AG04449 (cell line): ENCODE measurements around the gene CBFB.
A peak's percentile ranks its signal among the peaks of the same experiment; 100 is the strongest.
"Not testable (repeated sequence)": the region's sequence is repeated elsewhere in the genome, so short reads cannot be mapped to it uniquely, and the experiment has no call there.

Experiments
- CTCF ChIA-PET: fragments of 350-600 bp; formaldehyde crosslinking; extraction: SDS; loops from one replicate; lab custom pipeline; 2021; ENCODE audit warnings: antibody characterized with exemption; lab: Yijun Ruan, JAX
- POLR2A ChIA-PET: fragments of 400-600, 350-600 bp; formaldehyde crosslinking; extraction: SDS; loops from one replicate; lab custom pipeline; 2020; ENCODE audit warnings: antibody characterized with exemption, inconsistent platforms; lab: Yijun Ruan, JAX
- DNase-seq: peaks from one replicate; pipeline ENCODE4 v3.0.0-alpha.2; 2010; ENCODE audit warnings: low read depth, low spot score
- H3K4me3 ChIP-seq: 2 replicates; pipeline ENCODE4 v1.5.1; 2011; ENCODE audit warnings: low read depth, mild to moderate bottlenecking, control low read depth, low read length
- TF ChIP-seq, protein P1 (sequence below): IDR thresholded peaks from one replicate; pipeline ENCODE4 v1.5.1; 2011; ENCODE audit warnings: mild to moderate bottlenecking, moderate library complexity, low read length, control low read depth, inconsistent platforms; ENCODE audit not compliant: insufficient read depth; ENCODE audit errors: missing control alignments

CBFB gene

DNA sequence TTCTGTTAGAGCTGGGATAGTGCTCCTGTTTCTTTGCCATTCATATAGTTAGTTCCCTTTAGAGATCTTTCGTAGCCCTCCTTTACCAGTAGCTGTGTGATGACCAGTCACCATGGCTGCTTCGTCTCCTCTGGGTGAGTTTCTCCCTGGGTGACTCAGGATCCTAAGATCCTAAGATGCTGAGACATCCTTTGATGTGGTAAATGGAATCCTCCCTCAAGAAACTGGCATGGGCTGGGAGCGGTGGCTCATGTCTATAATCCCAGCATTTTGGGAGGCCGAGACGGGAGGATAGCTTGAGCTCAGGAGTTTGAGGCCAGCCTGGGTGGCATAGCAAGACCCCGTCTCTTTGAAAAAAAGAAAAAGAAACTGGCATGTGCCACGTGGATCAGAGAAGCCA, 86.7 kb downstream of the CBFB start:
- TF ChIP-seq, protein P1, sequence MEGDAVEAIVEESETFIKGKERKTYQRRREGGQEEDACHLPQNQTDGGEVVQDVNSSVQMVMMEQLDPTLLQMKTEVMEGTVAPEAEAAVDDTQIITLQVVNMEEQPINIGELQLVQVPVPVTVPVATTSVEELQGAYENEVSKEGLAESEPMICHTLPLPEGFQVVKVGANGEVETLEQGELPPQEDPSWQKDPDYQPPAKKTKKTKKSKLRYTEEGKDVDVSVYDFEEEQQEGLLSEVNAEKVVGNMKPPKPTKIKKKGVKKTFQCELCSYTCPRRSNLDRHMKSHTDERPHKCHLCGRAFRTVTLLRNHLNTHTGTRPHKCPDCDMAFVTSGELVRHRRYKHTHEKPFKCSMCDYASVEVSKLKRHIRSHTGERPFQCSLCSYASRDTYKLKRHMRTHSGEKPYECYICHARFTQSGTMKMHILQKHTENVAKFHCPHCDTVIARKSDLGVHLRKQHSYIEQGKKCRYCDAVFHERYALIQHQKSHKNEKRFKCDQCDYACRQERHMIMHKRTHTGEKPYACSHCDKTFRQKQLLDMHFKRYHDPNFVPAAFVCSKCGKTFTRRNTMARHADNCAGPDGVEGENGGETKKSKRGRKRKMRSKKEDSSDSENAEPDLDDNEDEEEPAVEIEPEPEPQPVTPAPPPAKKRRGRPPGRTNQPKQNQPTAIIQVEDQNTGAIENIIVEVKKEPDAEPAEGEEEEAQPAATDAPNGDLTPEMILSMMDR = no peak
- POLR2A ChIA-PET = interaction anchor here (0.8 kb wide), 1 partner anchor 26 kb away, joined by 3 read pairs; no protein-coding TSS in a partner anchor
- no peak overlapping the region for H3K4me3 ChIP-seq
- peak; percentile 74 for DNase-seq
- CTCF ChIA-PET = interaction anchor here (0.6 to 1.6 kb wide), 8 partner anchors 14 to 155 kb away, joined by 3 to 10 read pairs (median 4); partner anchors contain the start of gene CES3

DNA sequence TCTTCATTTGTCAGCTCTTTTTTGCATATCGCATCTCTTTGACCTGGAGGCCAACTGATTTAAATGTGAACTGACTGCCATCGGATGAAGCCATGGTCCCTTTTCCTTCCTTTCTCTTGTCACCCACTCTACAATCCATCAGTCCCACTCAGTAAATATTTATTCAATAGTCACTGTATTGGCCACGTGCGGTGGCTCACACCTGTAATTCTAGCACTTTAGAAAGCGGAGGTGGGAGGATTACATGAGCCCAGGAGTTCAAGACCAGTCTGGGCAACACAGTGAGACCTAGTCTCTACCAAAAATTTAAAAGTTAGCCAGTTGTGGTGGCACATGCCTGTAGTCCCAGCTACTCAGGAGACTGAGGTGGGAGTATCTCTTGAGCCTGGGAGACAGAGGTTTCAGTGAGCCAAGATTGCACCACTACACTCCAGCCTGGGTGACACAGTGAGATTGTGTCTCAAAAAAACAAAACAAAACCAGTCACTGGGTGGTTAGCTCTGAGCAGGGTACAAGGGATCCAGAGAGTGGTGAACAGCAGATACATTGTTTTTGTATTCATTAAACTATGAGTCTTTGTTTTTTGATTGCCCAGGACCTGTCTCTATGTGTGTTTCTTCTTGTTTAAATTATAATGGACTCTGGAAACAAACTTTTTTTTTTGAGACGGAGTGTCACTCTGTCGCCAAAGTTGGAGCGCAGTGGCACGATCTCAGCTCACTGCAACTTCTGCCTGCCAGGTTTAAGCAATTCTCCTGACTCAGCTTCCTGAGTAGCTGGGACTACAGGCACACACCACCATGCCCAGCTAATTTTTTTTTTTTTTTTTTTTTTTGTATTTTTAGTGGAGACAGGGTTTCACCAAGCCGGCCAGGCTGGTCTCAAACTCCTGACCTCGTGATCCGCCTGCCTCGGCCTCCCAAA, 87.7 kb downstream of the CBFB start:
- TF ChIP-seq, protein P1 = no peak
- no peak overlapping the region for H3K4me3 ChIP-seq
- POLR2A ChIA-PET = no interaction called here
- CTCF ChIA-PET = interaction anchor here (0.9 to 1.7 kb wide), 7 partner anchors 13 to 156 kb away, joined by 3 to 10 read pairs (median 4); partner anchors contain the start of gene CES3
- DNase-seq = no peak

DNA sequence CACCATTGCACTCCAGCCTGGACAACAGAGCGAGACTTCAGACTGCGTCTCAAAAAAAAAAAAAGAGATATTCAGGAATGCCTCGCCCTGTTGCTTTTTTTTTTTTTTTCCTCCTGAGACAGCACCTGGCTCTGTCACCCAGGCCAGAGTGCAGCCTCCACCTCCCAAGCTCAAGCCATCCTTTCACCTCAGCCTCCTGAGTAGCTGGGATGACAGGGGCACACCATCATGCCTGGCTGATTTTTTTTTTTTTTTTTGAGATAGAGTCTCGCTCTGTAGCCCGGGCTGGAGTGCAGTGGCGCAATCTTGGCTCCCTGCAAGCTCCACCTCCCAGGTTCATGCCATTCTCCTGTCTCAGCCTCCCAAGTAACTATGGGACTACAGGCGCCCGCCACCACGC, 88.8 kb downstream of the CBFB start:
- CTCF ChIA-PET = interaction anchor here (1.4 to 1.7 kb wide), 2 partner anchors 14 to 37 kb away, joined by 3 to 5 read pairs; no protein-coding TSS in a partner anchor
- TF ChIP-seq, protein P1 = no peak
- no peak overlapping the region for H3K4me3 ChIP-seq
- POLR2A ChIA-PET = interaction anchor here (0.7 to 1.1 kb wide), 2 partner anchors 12 to 109 kb away, joined by 3 read pairs; partner anchors contain the start of gene TMEM208
- no peak for DNase-seq

DNA sequence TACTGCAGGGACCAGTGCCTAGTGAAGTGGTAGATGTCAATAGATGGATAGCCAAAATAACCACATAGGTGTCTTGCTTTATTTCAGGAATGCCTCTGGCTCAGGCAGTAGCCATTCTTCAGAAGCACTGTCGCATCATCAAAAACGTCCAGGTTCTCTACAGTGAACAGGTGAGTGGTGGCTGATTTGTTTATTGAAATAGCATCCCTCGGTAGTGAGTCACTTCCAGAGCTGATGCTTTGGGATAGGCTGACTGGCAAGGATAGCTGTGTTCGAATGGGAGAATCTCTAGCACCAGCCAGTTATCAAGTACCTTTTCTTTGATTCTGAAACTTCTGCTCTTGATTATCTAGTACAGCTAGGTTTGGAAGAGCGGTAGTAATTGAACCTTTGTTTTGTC, 91.1 kb downstream of the CBFB start:
- no peak overlapping the region for H3K4me3 ChIP-seq
- no peak for DNase-seq
- TF ChIP-seq, protein P1 = no peak
- POLR2A ChIA-PET = no interaction called here
- CTCF ChIA-PET = interaction anchor here (0.9 to 1.9 kb wide), 8 partner anchors 9 to 166 kb away, joined by 3 to 8 read pairs (median 4); no protein-coding TSS in a partner anchor

DNA sequence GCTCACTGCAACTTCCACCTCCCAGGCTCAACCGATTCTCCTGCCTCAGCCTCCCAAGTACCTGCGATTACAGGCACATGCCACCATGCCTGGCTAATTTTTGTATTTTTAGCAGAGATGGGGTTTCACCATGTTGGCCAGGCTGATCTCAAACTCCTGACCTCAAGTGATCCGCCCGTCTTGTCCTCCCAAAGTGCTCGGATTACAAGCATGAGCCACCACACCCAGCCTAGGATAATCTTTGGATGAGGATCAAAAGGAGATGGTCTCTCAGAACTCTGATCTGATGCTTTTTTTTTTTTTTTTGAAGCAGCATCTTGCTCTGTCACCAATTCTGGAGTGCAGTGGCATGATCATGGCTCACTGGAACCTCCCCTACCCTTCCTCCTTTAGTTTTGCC, 93.8 kb downstream of the CBFB start:
- CTCF ChIA-PET = interaction anchor here (1.5 kb wide), 1 partner anchor 10 kb away, joined by 3 read pairs; no protein-coding TSS in a partner anchor
- H3K4me3 ChIP-seq, POLR2A ChIA-PET, DNase-seq: not testable (repeated sequence)

DNA sequence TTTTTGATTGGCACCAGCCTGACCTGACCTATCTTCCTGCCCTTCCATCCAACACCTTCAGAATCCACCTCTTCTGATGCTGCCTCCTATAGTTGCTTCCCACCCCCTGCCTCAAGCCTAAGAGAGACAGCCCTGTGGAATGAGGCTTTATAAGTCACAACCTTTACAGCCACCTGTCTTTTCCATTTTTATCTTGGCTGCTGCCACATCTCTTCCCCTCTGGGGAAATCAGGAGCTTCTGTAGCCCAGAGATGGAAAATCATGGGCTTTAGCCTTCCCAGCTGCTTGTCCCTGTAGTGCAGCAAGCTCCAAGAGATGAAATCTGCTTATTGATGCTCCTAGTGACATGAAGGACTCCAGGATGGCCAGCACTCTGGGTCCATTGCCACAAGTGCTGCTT, 99.5 kb downstream of the CBFB start:
- POLR2A ChIA-PET = no interaction called here
- no peak for DNase-seq
- H3K4me3 ChIP-seq = no peak overlapping the region
- TF ChIP-seq, protein P1 = no peak
- CTCF ChIA-PET = interaction anchor here (0.8 to 3.5 kb wide), 5 partner anchors 8 to 151 kb away, joined by 4 to 22 read pairs (median 8); no protein-coding TSS in a partner anchor
